ENCODE results near the gene HOXB13. TPM values are rescaled to one million over a fixed set of nuclear protein-coding genes. Genes with fewer than 3 reads are reported as not detected.
A peak's percentile ranks its signal among the peaks of the same experiment; 100 is the strongest.

HOXB13 gene
- polyA plus RNA-seq, 1 of the 3 experiments (the other 2 are of a cell fraction): not detected

- Histone ChIP-seq H3K9me2 (no peaks in the 10 kb centered on the region), H3K9me3 (no peaks in the 10 kb centered on the region), H3K4me3 (ENCODE audit: low read depth in 2 of 2, low read length in 1 of 2) (no peak overlapping the region), H2AFZ (ENCODE audit: low read depth) (no peak overlapping the region), H3K4me1 (ENCODE audit: control insufficient read depth in 1 of 2, insufficient read depth in 2 of 2, low read depth in 1 of 2, low read length in 1 of 2) (no peaks in the 10 kb centered on the region), H3K27me3 (ENCODE audit: insufficient read depth) (peaks cover 94% of the 10 kb centered on the region), H3K27ac (ENCODE audit: low read depth in 2 of 2, low read length in 1 of 2) (no peak overlapping the region), H3K4me2 (no peak overlapping the region), H3F3A (replicated peaks; ENCODE audit: insufficient read depth) (peaks cover 3% of the 10 kb centered on the region), H3K36me3 (replicated peaks in 1 of 2; ENCODE audit: control insufficient read depth in 1 of 2, insufficient read depth in 2 of 2, low read length in 1 of 2) (no peaks in the 10 kb centered on the region), H3K79me2 (ENCODE audit: insufficient read depth) (no peaks in the 10 kb centered on the region), H4K20me1 (ENCODE audit: insufficient read depth) (peaks cover 5% of the 10 kb centered on the region; the same call in 1 of the 2 replicates), H3K9ac (no peak overlapping the region)
- WGBS (ENCODE audit: low lambda C conversion rate): 32% methylated on average over 35 of the region's 37 CpGs
- ChIA-PET CTCF (interaction anchor here (0.8 to 13.9 kb wide), 7 partner anchors 48 to 313 kb away, joined by 3 to 328 read pairs (median 4); no protein-coding TSS in a partner anchor), POLR2A (no interaction called here)
- no peak for TF ChIP-seq FOXM1 (IDR thresholded peaks at IDR 0.05; ENCODE audit: low read depth)
- TF ChIP-seq YY1 (IDR thresholded peaks at IDR 0.05; ENCODE audit: low read depth): no peak
- no peak for TF ChIP-seq MEF2A (IDR thresholded peaks at IDR 0.05; ENCODE audit: borderline replicate concordance, low read depth)
- no peak for TF ChIP-seq TEAD4 (IDR thresholded peaks at IDR 0.05; ENCODE audit: borderline replicate concordance, insufficient read depth)
- no peak for TF ChIP-seq FOSL2 (IDR thresholded peaks at IDR 0.05; ENCODE audit: borderline replicate concordance, low read depth)
- TF ChIP-seq NRF1 (IDR thresholded peaks at IDR 0.05; ENCODE audit: low read depth, low read length): no peak
- no peak for TF ChIP-seq RFX5 (IDR thresholded peaks at IDR 0.05; ENCODE audit: low read length)
- TF ChIP-seq SMC3 (IDR thresholded peaks at IDR 0.05; ENCODE audit: low read depth, low read length): no peak
- TF ChIP-seq POLR2AphosphoS5 (IDR thresholded peaks at IDR 0.05; ENCODE audit: low read depth, low read length): no peak
- TF ChIP-seq MXI1 (IDR thresholded peaks at IDR 0.05; ENCODE audit: low read depth, low read length): no peak
- TF ChIP-seq FOXJ3 (CRISPR knock-in tag; IDR thresholded peaks at IDR 0.05): no peak
- TF ChIP-seq RCOR1 (IDR thresholded peaks at IDR 0.05; ENCODE audit: low read length): no peak
- TF ChIP-seq CHD2 (IDR thresholded peaks at IDR 0.05; ENCODE audit: low read length, partially characterized antibody): no peak
- TF ChIP-seq, protein P1, sequence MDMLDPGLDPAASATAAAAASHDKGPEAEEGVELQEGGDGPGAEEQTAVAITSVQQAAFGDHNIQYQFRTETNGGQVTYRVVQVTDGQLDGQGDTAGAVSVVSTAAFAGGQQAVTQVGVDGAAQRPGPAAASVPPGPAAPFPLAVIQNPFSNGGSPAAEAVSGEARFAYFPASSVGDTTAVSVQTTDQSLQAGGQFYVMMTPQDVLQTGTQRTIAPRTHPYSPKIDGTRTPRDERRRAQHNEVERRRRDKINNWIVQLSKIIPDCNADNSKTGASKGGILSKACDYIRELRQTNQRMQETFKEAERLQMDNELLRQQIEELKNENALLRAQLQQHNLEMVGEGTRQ (IDR thresholded peaks at IDR 0.05; ENCODE audit: borderline replicate concordance, low read depth, low read length): no peak
- no peak for TF ChIP-seq TCF12 (IDR thresholded peaks at IDR 0.05)
- no peak for TF ChIP-seq EP300 (IDR thresholded peaks at IDR 0.05; ENCODE audit: borderline replicate concordance in 1 of 2, low read depth in 1 of 2, low read length in 1 of 2)
- no peak for TF ChIP-seq ELF1 (IDR thresholded peaks at IDR 0.05)
- peak; percentile 47 for DNase-seq
Observed at GRCh38 chr17:48719642-48720265, 8.8 kb downstream of the HOXB13 start.

Data from SK-N-SH (cell line).